Common myeloid progenitor, CD34-positive (primary cell): ENCODE results near the gene KCNIP3.

Source experiments
- CTCF ChIA-PET: fragments of 350-600 bp; sonication (Branson Sonifier 250); formaldehyde crosslinking; loops from one replicate; lab custom pipeline; 2021; ENCODE audit warnings: antibody characterized with exemption; lab: Charles Lee
- POLR2A ChIA-PET: fragments of 350-600 bp; sonication (Branson Sonifier 250); formaldehyde crosslinking; loops from one replicate; lab custom pipeline; 2021; ENCODE audit warnings: antibody characterized with exemption; lab: Charles Lee
- DNase-seq, 3 donors: peaks; one replicate each; pipeline versions ENCODE4 v3.0.0 to v3.0.0-alpha.2; 2013
- H3K27ac ChIP-seq, 2 experiments: 1 replicate in 1 of 2; 2 replicates in 1 of 2; pipeline ENCODE4 v1.7.0; 2013; ENCODE audit warnings: inconsistent platforms in 2 of 2, low read length in 2 of 2, mild to moderate bottlenecking in 2 of 2, low read depth in 1 of 2, moderate library complexity in 1 of 2; ENCODE audit not compliant: severe bottlenecking in 2 of 2, insufficient read depth in 1 of 2, poor library complexity in 1 of 2
- H3K27me3 ChIP-seq, 5 experiments: replicated peaks in 2 of 5; 1 replicate in 3 of 5; 2 replicates in 2 of 5; pipeline versions ENCODE4 v1.6.1 to v1.7.0; 2013; ENCODE audit warnings: low read length in 4 of 5, mild to moderate bottlenecking in 2 of 5, moderate library complexity in 2 of 5, inconsistent platforms in 1 of 5; ENCODE audit not compliant: insufficient read depth in 5 of 5, control insufficient read depth in 4 of 5
- H3K36me3 ChIP-seq, 4 experiments: 1 replicate in 2 of 4; 2 replicates in 2 of 4; pipeline versions ENCODE4 v1.6.1 to v1.7.0; 2013; ENCODE audit warnings: low read length in 3 of 4, control low read depth in 1 of 4, mild to moderate bottlenecking in 1 of 4; ENCODE audit not compliant: control insufficient read depth in 4 of 4, insufficient read depth in 4 of 4
- H3K4me1 ChIP-seq, 4 experiments: 1 replicate in 3 of 4; 2 replicates in 1 of 4; pipeline versions ENCODE4 v1.6.1 to v1.7.1; 2013; ENCODE audit warnings: low read length in 3 of 4, mild to moderate bottlenecking in 3 of 4, control low read depth in 1 of 4, inconsistent platforms in 1 of 4, moderate library complexity in 1 of 4; ENCODE audit not compliant: control insufficient read depth in 4 of 4, insufficient read depth in 4 of 4; ENCODE audit errors: control extremely low read depth in 1 of 4
- H3K4me3 ChIP-seq, 7 experiments: 1 replicate in 4 of 7; 2 replicates in 3 of 7; pipeline versions ENCODE4 v1.5.1 to v1.7.0; 2013; ENCODE audit warnings: mild to moderate bottlenecking in 7 of 7, low read length in 6 of 7, moderate library complexity in 6 of 7, inconsistent platforms in 2 of 7, low read depth in 2 of 7, control low read depth in 1 of 7; ENCODE audit not compliant: insufficient read depth in 4 of 7, control insufficient read depth in 1 of 7; ENCODE audit errors: extremely low read depth in 1 of 7
- H3K9me3 ChIP-seq, 5 experiments: 1 replicate in 4 of 5; 2 replicates in 1 of 5; pipeline versions ENCODE4 v1.6.1 to v1.7.1; 2013; ENCODE audit warnings: low read length in 4 of 5, mild to moderate bottlenecking in 2 of 5, inconsistent platforms in 1 of 5, low read depth in 1 of 5, moderate library complexity in 1 of 5; ENCODE audit not compliant: control insufficient read depth in 4 of 5, insufficient read depth in 2 of 5; ENCODE audit errors: control extremely low read depth in 1 of 5
- WGBS: methylation state at CpG from one replicate; pipeline ENCODE4 v1.1.5; 2013; ENCODE audit not compliant: insufficient coverage; 5-methylcytosine and 5-hydroxymethylcytosine counted together

The KCNIP3 gene

DNA sequence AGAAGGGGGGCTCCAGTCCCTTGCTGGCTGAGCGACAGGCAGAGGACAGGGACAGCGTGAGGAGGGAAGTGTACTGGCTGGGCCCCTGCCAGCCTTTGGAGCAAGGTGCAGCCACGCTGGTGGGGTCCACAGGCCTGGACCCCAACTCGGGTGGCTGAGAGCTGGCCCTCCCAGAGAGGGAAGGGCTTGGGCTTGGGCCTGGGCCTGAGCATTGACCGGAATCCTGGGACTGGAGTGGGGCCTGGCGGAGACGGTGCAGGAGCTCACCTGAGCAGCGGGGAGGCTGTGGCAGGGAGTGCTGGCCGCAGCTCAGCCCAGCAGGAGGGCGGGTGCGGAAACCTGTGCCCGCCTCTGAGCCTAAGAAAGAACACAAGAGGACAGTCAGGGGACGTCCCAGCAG, 27.9 kb downstream of the KCNIP3 start:
- Histone ChIP-seq H3K36me3 (no peaks in the 10 kb centered on the region), H3K27me3 (no peaks in the 10 kb centered on the region), H3K9me3 (no peaks in the 10 kb centered on the region), H3K27ac (no peak overlapping the region), H3K4me1 (no peaks in the 10 kb centered on the region), H3K4me3 (no peak overlapping the region)
- ChIA-PET POLR2A (no interaction called here), CTCF (no interaction called here)
- WGBS: 97% methylated on average over 13 of the region's 13 CpGs
- DNase-seq: no peak

DNA sequence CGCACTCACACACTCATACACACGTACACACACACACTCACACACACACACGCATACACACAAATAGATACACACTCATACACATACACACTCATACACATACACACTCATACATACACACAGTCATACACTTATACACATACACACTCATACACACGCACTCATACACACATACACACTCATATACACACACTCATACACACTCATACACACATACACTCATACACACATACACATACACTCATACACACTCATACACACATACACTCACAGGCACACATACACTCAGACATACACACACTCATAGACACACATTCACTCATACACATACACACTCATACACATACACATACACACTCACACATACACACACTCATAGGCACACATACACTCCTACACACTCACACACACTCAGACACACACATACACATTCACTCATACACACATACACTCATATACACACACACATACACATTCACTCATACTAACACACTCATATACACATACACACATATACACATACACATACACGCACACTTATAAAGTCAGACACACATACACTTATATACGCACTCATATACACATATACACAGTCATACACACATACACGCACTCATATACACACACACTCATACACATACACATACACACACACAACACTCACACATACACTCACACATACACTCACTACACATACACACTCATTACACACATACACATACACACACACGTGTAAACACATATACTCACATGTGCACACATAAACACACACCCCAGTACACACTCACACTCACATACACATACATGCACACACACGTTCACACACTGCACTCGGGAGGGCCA, 28.7 kb downstream of the KCNIP3 start:
- no peaks in the 10 kb centered on the region for H3K4me1 ChIP-seq
- H3K27me3 ChIP-seq: no peaks in the 10 kb centered on the region
- DNase-seq: no peak
- no peaks in the 10 kb centered on the region for H3K36me3 ChIP-seq
- H3K27ac ChIP-seq: no peak overlapping the region
- H3K9me3 ChIP-seq: no peaks in the 10 kb centered on the region
- no peak overlapping the region for H3K4me3 ChIP-seq
- WGBS: 97% methylated on average over 10 of the region's 10 CpGs
- ChIA-PET CTCF (no interaction called here), POLR2A (no interaction called here)

GRCh38 chr2:95326433-95327140, 29.4 kb downstream of the KCNIP3 start:
- Histone ChIP-seq H3K4me1 (no peaks in the 10 kb centered on the region), H3K27ac (no peak overlapping the region), H3K36me3 (no peaks in the 10 kb centered on the region), H3K27me3 (no peaks in the 10 kb centered on the region), H3K4me3 (no peak overlapping the region), H3K9me3 (no peaks in the 10 kb centered on the region)
- POLR2A ChIA-PET: no interaction called here
- 98% methylated on average over 27 of the region's 30 CpGs for WGBS
- CTCF ChIA-PET: no interaction called here
- no peak for DNase-seq

DNA sequence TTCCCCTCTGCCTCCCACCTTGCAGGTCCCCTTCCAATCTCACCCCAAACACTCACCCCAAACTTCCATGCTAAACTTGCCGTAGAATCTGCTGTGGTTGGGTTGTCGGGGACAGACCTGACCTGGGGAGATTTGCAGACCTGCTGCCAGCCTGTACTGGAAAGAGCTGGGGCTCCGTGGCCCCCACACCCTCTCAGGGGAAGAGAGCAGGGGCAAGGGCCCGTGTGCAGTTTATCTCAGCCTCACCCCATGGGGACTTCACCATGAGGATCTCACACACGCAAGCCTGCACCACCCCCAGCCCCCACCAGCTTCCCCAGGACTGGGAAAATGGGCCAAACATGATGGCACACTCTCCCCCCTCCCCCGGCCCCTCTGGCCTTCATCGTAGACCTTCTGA, 30.7 kb downstream of the KCNIP3 start:
- H3K4me1 ChIP-seq: no peaks in the 10 kb centered on the region
- no peak overlapping the region for H3K27ac ChIP-seq
- no peak for DNase-seq
- POLR2A ChIA-PET: no interaction called here
- CTCF ChIA-PET: no interaction called here
- H3K9me3 ChIP-seq: no peaks in the 10 kb centered on the region
- H3K27me3 ChIP-seq: no peaks in the 10 kb centered on the region
- H3K36me3 ChIP-seq: no peaks in the 10 kb centered on the region
- WGBS: 100% methylated on average over 1 of the region's 7 CpGs
- H3K4me3 ChIP-seq: no peak overlapping the region

- ChIA-PET CTCF (no interaction called here), POLR2A (no interaction called here)
- Histone ChIP-seq H3K27ac (no peak overlapping the region), H3K36me3 (no peaks in the 10 kb centered on the region), H3K4me1 (no peaks in the 10 kb centered on the region), H3K27me3 (no peaks in the 10 kb centered on the region), H3K9me3 (no peaks in the 10 kb centered on the region), H3K4me3 (no peak overlapping the region)
- no peak for DNase-seq
- WGBS: 91% methylated on average over 12 of the region's 15 CpGs
These were observed 31.4 kb downstream of the KCNIP3 start for GRCh38 chr2:95328358-95329125.

GRCh38 chr2:95329401-95329800, 32.3 kb downstream of the KCNIP3 start:
- Histone ChIP-seq H3K4me1 (no peaks in the 10 kb centered on the region), H3K4me3 (no peak overlapping the region), H3K27ac (no peak overlapping the region), H3K36me3 (no peaks in the 10 kb centered on the region), H3K27me3 (no peaks in the 10 kb centered on the region), H3K9me3 (no peaks in the 10 kb centered on the region)
- CTCF ChIA-PET: no interaction called here
- POLR2A ChIA-PET: no interaction called here
- DNase-seq: no peak
- WGBS: 97% methylated on average over 14 of the region's 14 CpGs
